Measurements from ENCODE around the gene CHAT. TPM values are rescaled to one million over a fixed set of nuclear protein-coding genes. Genes with fewer than 3 reads are reported as not detected.

Gene CHAT
- total RNA-seq, 3 donors from 2014 or later (not counting 1 experiment from before 2014, with no cell fraction given) = not detected

DNA sequence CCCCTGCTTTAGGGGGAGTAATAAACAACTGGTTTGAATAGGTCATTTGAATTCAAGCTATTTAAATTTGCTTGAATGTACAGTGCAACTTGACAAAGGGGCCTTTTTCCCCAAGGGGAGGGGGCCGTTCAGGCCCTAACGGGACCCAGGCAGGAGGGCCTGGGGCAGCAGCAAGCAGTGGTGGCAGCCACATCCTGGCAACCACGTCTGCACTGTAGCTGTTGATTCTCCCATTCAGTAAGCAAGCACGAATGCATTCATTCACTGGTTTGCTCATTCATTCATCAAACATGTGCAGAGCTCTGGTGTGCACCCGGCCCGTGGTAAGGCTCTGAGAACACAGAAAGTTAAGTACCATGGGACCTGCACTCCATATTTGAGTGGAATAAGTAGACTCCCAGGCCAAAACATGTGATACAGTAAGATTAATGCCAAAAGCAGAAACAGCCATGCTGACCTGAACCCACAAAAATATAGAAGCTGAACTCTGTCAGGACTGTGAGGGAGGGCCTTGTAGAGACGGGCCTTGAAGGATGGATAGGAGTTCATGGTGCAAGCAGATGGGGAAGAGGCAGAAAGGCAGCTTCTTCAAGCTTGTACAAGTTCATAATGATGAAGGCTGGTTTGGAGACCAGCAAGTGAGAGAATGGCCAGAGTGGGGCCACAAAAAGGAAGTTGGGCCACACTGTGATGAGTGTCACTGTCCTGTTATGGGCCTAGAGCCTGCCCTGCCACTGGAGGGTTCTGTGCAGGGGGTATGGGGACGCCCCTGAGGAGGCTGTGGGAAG, 36.3 kb downstream of the CHAT start:
- intact Hi-C loops (cut with micrococcal nuclease) = no loop called here
- no peak overlapping the region for H3K27ac ChIP-seq (ENCODE audit: low read length)
- Mint-ChIP-seq H3K36me3 (no peaks in the 10 kb centered on the region), H3K9me3 (no peaks in the 10 kb centered on the region), H3K27ac (no peak overlapping the region), H3K4me1 (peaks cover 0 to 13% of the 10 kb centered on the region in 2 donors), H3K4me3 (no peak overlapping the region), H3K27me3 (ENCODE audit: low read depth in 2 of 2) (peaks cover 0 to 12% of the 10 kb centered on the region in 2 donors)
- H3K27me3 ChIP-seq (ENCODE audit: control insufficient read depth, insufficient read depth, low read length) = peaks cover 2% of the 10 kb centered on the region
- ATAC-seq (no peak), DNase-seq (no peak)
- 61% methylated on average over 8 of the region's 8 CpGs for WGBS (ENCODE audit: insufficient coverage)
- TF ChIP-seq, protein P1, sequence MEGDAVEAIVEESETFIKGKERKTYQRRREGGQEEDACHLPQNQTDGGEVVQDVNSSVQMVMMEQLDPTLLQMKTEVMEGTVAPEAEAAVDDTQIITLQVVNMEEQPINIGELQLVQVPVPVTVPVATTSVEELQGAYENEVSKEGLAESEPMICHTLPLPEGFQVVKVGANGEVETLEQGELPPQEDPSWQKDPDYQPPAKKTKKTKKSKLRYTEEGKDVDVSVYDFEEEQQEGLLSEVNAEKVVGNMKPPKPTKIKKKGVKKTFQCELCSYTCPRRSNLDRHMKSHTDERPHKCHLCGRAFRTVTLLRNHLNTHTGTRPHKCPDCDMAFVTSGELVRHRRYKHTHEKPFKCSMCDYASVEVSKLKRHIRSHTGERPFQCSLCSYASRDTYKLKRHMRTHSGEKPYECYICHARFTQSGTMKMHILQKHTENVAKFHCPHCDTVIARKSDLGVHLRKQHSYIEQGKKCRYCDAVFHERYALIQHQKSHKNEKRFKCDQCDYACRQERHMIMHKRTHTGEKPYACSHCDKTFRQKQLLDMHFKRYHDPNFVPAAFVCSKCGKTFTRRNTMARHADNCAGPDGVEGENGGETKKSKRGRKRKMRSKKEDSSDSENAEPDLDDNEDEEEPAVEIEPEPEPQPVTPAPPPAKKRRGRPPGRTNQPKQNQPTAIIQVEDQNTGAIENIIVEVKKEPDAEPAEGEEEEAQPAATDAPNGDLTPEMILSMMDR (IDR thresholded peaks at IDR 0.05) = no peak
- peaks cover 6% of the 10 kb centered on the region for H3K4me1 ChIP-seq (ENCODE audit: control insufficient read depth, insufficient read depth, low read length)
- no peaks in the 10 kb centered on the region for H3K36me3 ChIP-seq (ENCODE audit: control insufficient read depth, insufficient read depth, low read length)
- H3K9me3 ChIP-seq (ENCODE audit: control insufficient read depth, insufficient read depth, low read length) = no peaks in the 10 kb centered on the region
- H3K4me3 ChIP-seq (ENCODE audit: low read length) = no peak overlapping the region

DNA sequence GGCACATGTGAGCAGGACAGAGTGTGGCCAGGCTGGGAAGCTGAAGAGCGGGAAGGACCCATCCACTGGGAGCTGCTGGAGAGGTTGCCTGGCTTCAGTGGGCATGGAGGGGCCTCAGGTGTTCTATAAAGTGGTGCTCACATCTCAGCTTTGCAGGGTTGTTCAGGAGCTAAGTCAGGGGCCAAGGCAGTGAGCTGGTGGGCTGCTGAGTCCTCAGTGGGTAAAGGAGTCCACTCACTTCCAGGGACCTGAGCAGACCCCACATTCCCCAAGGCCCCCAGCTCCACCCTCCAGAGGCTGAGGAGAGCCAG, 36.8 kb downstream of the CHAT start:
- intact Hi-C loops (cut with micrococcal nuclease) = no loop called here
- Mint-ChIP-seq H3K9me3 (no peaks in the 10 kb centered on the region), H3K4me3 (no peak overlapping the region), H3K27ac (no peak overlapping the region), H3K36me3 (no peaks in the 10 kb centered on the region), H3K27me3 (ENCODE audit: low read depth in 2 of 2) (peaks cover 5 to 12% of the 10 kb centered on the region in 2 donors), H3K4me1 (peaks cover 0 to 13% of the 10 kb centered on the region in 2 donors)
- H3K4me1 ChIP-seq (ENCODE audit: control insufficient read depth, insufficient read depth, low read length) = peaks cover 9% of the 10 kb centered on the region
- H3K27me3 ChIP-seq (ENCODE audit: control insufficient read depth, insufficient read depth, low read length) = peaks cover 2% of the 10 kb centered on the region
- TF ChIP-seq, protein P1 (IDR thresholded peaks at IDR 0.05) = no peak
- no peak overlapping the region for H3K4me3 ChIP-seq (ENCODE audit: low read length)
- DNase-seq (no peak), ATAC-seq (no peak)
- 86% methylated on average over 1 of the region's 1 CpG for WGBS (ENCODE audit: insufficient coverage)
- H3K27ac ChIP-seq (ENCODE audit: low read length) = no peak overlapping the region
- H3K36me3 ChIP-seq (ENCODE audit: control insufficient read depth, insufficient read depth, low read length) = no peaks in the 10 kb centered on the region
- no peaks in the 10 kb centered on the region for H3K9me3 ChIP-seq (ENCODE audit: control insufficient read depth, insufficient read depth, low read length)

DNA sequence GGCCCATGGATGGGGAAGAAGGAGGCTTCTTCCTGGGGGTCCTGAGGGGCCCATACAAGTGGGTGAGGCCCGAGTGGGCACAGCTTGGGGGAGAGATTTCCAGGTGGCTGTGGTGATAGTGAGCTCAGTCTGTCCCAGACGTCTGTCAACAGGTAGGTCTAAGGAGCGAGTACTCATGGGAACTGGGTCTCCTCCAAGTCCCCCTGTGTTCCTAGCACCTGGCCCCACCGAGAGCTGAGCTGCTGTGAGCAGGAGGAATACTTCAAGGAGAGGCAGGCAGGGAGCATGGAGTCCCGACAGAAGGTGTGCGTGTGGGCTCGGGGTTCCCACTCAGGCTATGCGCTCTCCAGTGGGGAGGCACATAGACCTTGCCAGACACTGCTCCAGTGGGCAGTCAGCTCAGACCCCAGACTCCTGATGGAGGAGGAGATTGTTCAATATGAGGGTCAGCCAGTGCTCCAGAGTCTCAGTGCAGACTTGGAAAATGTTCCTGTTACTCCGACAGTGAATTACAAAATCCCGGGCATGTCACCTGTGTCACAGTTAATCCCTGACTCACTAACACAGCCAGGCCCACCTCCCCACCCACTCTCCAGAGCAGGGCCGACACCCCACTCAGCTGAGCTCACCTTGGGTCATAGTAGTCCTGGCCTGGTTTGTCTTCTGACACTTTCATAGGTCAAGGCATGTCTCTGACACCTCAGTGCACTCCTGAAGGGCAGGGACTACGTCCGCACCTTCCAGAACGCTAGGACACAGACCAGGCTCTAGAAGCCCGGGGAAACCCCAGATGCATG, 37.4 kb downstream of the CHAT start:
- peaks cover 0 to 13% of the 10 kb centered on the region in 2 donors for H3K4me1 Mint-ChIP-seq
- no peak overlapping the region for H3K4me3 Mint-ChIP-seq
- no peak overlapping the region for H3K27ac Mint-ChIP-seq
- H3K27ac ChIP-seq (ENCODE audit: low read length) = no peak overlapping the region
- DNase-seq (no peak), ATAC-seq (no peak)
- H3K4me3 ChIP-seq (ENCODE audit: low read length) = no peak overlapping the region
- TF ChIP-seq, protein P1 (IDR thresholded peaks at IDR 0.05) = no peak
- intact Hi-C loops (cut with micrococcal nuclease) = no loop called here
- no peaks in the 10 kb centered on the region for H3K9me3 Mint-ChIP-seq
- peaks cover 10 to 12% of the 10 kb centered on the region in 2 donors for H3K27me3 Mint-ChIP-seq (ENCODE audit: low read depth in 2 of 2)
- H3K9me3 ChIP-seq (ENCODE audit: control insufficient read depth, insufficient read depth, low read length) = no peaks in the 10 kb centered on the region
- H3K36me3 Mint-ChIP-seq = no peaks in the 10 kb centered on the region
- peaks cover 9% of the 10 kb centered on the region for H3K4me1 ChIP-seq (ENCODE audit: control insufficient read depth, insufficient read depth, low read length)
- peaks cover 2% of the 10 kb centered on the region for H3K27me3 ChIP-seq (ENCODE audit: control insufficient read depth, insufficient read depth, low read length)
- H3K36me3 ChIP-seq (ENCODE audit: control insufficient read depth, insufficient read depth, low read length) = no peaks in the 10 kb centered on the region
- 85% methylated on average over 15 of the region's 15 CpGs for WGBS (ENCODE audit: insufficient coverage)
